DMS114 treated with DMSO at 0.1 percent for 48 hours (cell line): ENCODE measurements around the gene PKHD1.
"Not testable (repeated sequence)": the region's sequence is repeated elsewhere in the genome, so short reads cannot be mapped to it uniquely, and the experiment has no call there.

Source experiments
- DNase-seq: peaks from one replicate; lab custom pipeline; 2025; ENCODE audit not compliant: unreplicated experiment; lab: John Stamatoyannopoulos, UW

Gene PKHD1

GRCh38 chr6:51996296-51996947 is 91.0 kb downstream of the PKHD1 start:
- no peak for DNase-seq

GRCh38 chr6:51995214-51995755 is 92.1 kb downstream of the PKHD1 start:
- no peak for DNase-seq

- no peak for DNase-seq
These were observed 94.5 kb downstream of the PKHD1 start for GRCh38 chr6:51992876-51993275.

- DNase-seq, result no peak
These were observed 97.6 kb downstream of the PKHD1 start for GRCh38 chr6:51989789-51990188.

- DNase-seq, result no peak
These were observed 100.5 kb downstream of the PKHD1 start for GRCh38 chr6:51986864-51987263.

GRCh38 chr6:51983564-51983963 is 103.8 kb downstream of the PKHD1 start:
- DNase-seq, result no peak

- not testable (repeated sequence) for DNase-seq
These were observed 104.7 kb downstream of the PKHD1 start for GRCh38 chr6:51982695-51983094.

- DNase-seq, result no peak
These were observed 111.0 kb downstream of the PKHD1 start for GRCh38 chr6:51976374-51976773.

- no peak for DNase-seq
These were observed 114.8 kb downstream of the PKHD1 start for GRCh38 chr6:51972659-51973058.

GRCh38 chr6:51968265-51968664 is 119.1 kb downstream of the PKHD1 start:
- DNase-seq, result no peak

GRCh38 chr6:51965222-51965801 is 122.1 kb downstream of the PKHD1 start:
- no peak for DNase-seq

- no peak for DNase-seq
These were observed 123.4 kb downstream of the PKHD1 start for GRCh38 chr6:51963980-51964379.

GRCh38 chr6:51962354-51962753 is 125.1 kb downstream of the PKHD1 start:
- DNase-seq, result no peak

- no peak for DNase-seq
These were observed 127.0 kb downstream of the PKHD1 start for GRCh38 chr6:51960419-51960818.

GRCh38 chr6:51959744-51960383 is 127.5 kb downstream of the PKHD1 start:
- DNase-seq, result peak; percentile 59

- no peak for DNase-seq
These were observed 132.7 kb downstream of the PKHD1 start for GRCh38 chr6:51954681-51955080.

GRCh38 chr6:51953246-51953645 is 134.2 kb downstream of the PKHD1 start:
- no peak for DNase-seq

GRCh38 chr6:51951924-51952323 is 135.5 kb downstream of the PKHD1 start:
- DNase-seq, result no peak

- DNase-seq, result no peak
These were observed 137.9 kb downstream of the PKHD1 start for GRCh38 chr6:51949526-51949925.

- not testable (repeated sequence) for DNase-seq
These were observed 147.7 kb downstream of the PKHD1 start for GRCh38 chr6:51939695-51940094.

- no peak for DNase-seq
These were observed 150.7 kb downstream of the PKHD1 start for GRCh38 chr6:51936531-51937290.
